ENCODE results near the gene KIAA0232. TPM values are rescaled to one million over a fixed set of nuclear protein-coding genes. Genes with fewer than 3 reads are reported as not detected.

The KIAA0232 gene
- total RNA-seq, 1 donor from 2014 or later, result 15.9 TPM

DNA sequence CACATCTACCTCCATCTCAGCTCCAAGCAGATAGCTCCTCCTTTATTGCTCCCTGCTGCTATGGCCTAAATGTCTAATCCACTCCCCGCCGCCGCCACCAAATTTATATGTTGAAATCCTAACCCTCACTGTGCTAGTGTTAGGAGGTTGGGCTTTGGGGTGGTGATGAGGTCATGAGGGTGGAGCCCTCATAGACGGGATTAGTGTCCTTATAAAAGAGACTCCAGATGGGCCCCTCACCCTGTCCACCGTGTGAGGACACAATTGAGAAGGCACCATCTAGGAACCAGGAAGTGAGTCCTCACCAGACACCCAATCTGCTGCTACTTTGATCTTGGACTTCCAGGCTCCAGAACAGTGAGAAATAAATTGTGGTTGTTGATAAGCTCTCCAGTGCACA, 113.5 kb downstream of the KIAA0232 start:
- H3K4me1 ChIP-seq, result no peaks in the 10 kb centered on the region
- no peaks in the 10 kb centered on the region for H3K9me3 ChIP-seq
- H3K36me3 ChIP-seq, result no peaks in the 10 kb centered on the region
- DNase-seq (ENCODE audit: low spot score in 2 of 2), result no peak
- intact Hi-C loops (cut with DNase I), result no loop called here
- H3K27me3 ChIP-seq, result no peaks in the 10 kb centered on the region
- no peak overlapping the region for H3K27ac ChIP-seq
- no peak overlapping the region for H3K4me3 ChIP-seq
- TF ChIP-seq, protein P1, sequence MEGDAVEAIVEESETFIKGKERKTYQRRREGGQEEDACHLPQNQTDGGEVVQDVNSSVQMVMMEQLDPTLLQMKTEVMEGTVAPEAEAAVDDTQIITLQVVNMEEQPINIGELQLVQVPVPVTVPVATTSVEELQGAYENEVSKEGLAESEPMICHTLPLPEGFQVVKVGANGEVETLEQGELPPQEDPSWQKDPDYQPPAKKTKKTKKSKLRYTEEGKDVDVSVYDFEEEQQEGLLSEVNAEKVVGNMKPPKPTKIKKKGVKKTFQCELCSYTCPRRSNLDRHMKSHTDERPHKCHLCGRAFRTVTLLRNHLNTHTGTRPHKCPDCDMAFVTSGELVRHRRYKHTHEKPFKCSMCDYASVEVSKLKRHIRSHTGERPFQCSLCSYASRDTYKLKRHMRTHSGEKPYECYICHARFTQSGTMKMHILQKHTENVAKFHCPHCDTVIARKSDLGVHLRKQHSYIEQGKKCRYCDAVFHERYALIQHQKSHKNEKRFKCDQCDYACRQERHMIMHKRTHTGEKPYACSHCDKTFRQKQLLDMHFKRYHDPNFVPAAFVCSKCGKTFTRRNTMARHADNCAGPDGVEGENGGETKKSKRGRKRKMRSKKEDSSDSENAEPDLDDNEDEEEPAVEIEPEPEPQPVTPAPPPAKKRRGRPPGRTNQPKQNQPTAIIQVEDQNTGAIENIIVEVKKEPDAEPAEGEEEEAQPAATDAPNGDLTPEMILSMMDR (IDR thresholded peaks at IDR 0.05), result no peak

DNA sequence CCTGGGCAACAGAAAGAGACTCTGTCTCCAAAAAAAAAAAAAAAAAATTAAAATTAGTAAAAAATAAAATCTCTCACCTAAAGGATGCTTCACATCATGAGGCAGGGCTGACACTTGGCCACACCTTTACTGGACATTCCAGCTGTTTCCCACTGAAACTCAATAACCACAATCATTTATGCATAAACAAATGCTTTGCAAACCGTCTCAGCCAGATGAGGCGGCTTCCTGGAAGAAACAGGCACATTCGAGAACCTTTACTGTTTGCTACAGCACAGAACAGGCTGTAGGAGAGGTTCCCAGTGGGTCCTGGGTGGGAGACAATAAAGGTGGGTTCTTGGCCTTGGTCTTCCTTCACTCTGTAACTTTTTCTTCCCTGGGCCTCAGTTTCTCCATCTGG, 116.2 kb downstream of the KIAA0232 start:
- no peaks in the 10 kb centered on the region for H3K27me3 ChIP-seq
- H3K9me3 ChIP-seq, result no peaks in the 10 kb centered on the region
- DNase-seq (ENCODE audit: low spot score in 2 of 2), result peak in 1 of 2 donors; percentile 7
- H3K4me1 ChIP-seq, result no peaks in the 10 kb centered on the region
- intact Hi-C loops (cut with DNase I), result no loop called here
- TF ChIP-seq, protein P1 (IDR thresholded peaks at IDR 0.05), result no peak
- no peak overlapping the region for H3K4me3 ChIP-seq
- H3K27ac ChIP-seq, result no peak overlapping the region
- H3K36me3 ChIP-seq, result no peaks in the 10 kb centered on the region

DNA sequence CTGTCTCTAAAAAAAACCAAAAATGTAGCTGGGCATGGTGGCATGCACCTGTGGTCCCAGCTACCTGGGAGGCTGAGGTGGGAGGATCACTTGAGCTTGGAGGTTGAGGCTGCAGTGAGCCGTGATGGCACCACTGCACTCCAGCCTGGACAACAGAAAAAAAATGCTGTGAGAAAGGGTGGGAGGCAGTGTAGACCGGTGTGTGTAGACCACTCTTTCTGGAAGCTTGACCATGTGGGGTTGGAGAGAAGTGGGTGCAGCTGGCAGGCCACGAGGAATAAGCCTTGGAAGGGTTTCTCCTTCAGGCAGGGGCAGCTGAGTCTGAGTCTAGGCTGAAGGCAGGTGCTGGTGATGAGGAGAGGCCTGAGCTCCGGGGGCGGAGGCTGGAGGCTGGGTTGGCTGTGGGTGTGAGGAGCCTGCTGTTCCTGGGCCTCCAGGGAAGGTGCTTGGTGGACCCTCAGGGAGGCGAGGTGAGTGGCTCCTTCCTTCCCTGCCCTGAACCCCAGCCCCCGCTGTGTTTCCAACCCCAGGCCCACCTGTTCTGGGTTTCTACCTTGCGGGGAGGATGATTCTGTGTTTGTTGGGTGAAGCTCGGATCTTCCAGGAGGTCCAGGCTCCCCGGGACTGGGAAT, 117.8 kb downstream of the KIAA0232 start:
- Histone ChIP-seq H3K27me3 (no peaks in the 10 kb centered on the region), H3K9me3 (no peaks in the 10 kb centered on the region), H3K4me3 (no peak overlapping the region), H3K27ac (no peak overlapping the region), H3K36me3 (no peaks in the 10 kb centered on the region), H3K4me1 (no peaks in the 10 kb centered on the region)
- TF ChIP-seq, protein P1 (IDR thresholded peaks at IDR 0.05), result no peak
- peak in 1 of 2 donors; percentile 47 for DNase-seq (ENCODE audit: low spot score in 2 of 2)
- intact Hi-C loops (cut with DNase I), result no loop called here

DNA sequence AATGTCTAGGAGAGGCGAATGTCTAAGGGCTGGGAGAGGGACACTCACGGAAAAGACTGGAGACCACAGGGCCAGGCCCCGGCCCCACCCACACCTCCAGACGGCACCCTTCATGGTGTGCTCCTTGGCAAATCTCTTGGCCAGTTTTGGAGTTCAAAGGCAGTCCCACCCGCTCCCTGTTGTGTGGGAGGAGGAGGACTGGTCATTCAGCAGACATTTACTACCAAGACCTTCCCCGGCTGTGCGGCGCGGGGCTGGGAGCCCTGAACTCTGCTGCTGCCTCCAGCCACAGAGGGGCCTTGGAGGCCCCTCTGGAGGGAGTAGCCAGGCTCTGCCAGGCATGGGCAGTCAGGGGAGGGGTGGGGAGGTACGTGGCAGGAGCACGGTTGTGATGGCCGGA, 118.4 kb downstream of the KIAA0232 start:
- Histone ChIP-seq H3K27ac (no peak overlapping the region), H3K36me3 (no peaks in the 10 kb centered on the region), H3K4me3 (no peak overlapping the region), H3K9me3 (no peaks in the 10 kb centered on the region), H3K27me3 (no peaks in the 10 kb centered on the region), H3K4me1 (no peaks in the 10 kb centered on the region)
- intact Hi-C loops (cut with DNase I), result no loop called here
- TF ChIP-seq, protein P1 (IDR thresholded peaks at IDR 0.05), result no peak
- no peak for DNase-seq (ENCODE audit: low spot score in 2 of 2)

DNA sequence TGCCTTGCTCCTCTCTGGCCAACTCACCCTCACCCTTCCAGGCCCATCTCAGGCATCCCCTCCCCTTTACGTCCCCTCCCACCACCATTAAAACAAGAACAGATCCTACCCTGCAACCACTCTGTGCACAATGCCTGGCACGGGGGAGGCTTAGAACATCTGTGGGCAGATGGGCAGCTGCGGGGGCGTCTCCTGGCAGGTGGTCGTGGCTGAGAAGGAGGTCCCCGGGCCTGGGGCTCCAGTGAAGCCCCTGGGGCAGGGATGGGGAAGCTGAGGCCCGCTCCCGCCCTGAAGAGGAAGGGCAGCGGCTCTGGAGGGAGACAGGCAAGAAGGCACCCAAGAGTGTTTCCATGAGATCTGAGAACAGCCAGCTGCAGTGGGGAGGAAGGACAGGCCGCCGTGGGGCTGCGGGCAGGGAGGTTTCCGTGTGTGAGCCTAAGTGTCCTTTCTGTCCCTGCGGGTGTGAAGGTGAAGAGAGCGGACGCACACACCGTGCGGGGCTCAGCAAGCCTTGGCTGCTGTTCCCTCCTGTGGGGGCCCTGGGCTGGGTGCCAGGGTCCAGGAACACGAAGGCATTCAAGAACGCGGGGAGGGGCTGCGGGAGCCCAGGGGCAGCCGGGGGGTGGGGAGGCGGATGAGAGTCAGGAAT, 119.3 kb downstream of the KIAA0232 start:
- Histone ChIP-seq H3K27ac (no peak overlapping the region), H3K4me1 (no peaks in the 10 kb centered on the region), H3K4me3 (no peak overlapping the region), H3K27me3 (no peaks in the 10 kb centered on the region), H3K9me3 (no peaks in the 10 kb centered on the region), H3K36me3 (no peaks in the 10 kb centered on the region)
- peak in 1 of 2 donors; percentile 46 for DNase-seq (ENCODE audit: low spot score in 2 of 2)
- TF ChIP-seq, protein P1 (IDR thresholded peaks at IDR 0.05), result no peak
- intact Hi-C loops (cut with DNase I), result no loop called here
